GM12865 (cell line): ENCODE data around the gene LEPROT.

Source experiments
- DNase-seq: peaks from one replicate; pipeline ENCODE4 v3.0.0; 2010; ENCODE audit warnings: low read depth
- H3K4me3 ChIP-seq: 2 replicates; pipeline ENCODE4 v1.5.1; 2011; ENCODE audit warnings: mild to moderate bottlenecking, low read depth, low read length, control low read depth
- TF ChIP-seq, protein P1 (sequence below): IDR thresholded peaks from 2 replicates; pipeline ENCODE4 v1.5.1; 2011; ENCODE audit warnings: low read length, control low read depth, low read depth, inconsistent platforms; ENCODE audit not compliant: insufficient read depth; ENCODE audit errors: missing control alignments

The LEPROT gene

DNA sequence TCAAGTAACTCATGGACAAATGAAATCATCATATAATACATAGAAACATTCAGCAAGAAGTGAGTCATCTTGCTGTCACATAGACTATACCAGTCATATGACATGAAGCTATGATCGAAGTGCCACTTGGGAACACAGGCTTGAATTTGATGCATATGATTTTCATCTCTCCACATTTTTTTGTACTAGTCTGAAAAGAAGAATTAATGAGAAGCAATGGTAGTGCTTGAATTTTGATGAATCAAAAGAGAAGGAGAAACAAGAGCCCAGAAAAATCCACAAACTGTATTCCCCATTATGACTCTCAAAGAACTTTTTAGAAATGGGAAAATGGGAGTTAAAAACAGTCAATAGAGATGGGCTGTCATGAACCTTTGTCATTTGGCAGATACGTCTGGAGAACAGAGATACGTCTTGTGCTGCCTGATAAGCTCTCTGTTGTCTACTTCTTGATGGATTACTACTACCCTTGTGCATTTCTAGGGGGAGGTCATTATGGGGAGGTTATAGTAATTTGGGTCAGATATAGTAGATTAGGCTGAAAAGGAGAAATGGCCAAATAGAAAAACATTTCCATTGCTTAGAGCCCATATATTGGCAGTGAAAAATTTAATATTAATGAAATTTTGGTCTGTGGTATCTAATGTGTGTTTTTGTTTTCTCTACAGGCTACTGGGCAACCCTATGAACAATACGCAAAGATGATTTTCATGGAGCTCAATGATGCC is 8.0 kb upstream of the LEPROT start:
- TF ChIP-seq, protein P1, sequence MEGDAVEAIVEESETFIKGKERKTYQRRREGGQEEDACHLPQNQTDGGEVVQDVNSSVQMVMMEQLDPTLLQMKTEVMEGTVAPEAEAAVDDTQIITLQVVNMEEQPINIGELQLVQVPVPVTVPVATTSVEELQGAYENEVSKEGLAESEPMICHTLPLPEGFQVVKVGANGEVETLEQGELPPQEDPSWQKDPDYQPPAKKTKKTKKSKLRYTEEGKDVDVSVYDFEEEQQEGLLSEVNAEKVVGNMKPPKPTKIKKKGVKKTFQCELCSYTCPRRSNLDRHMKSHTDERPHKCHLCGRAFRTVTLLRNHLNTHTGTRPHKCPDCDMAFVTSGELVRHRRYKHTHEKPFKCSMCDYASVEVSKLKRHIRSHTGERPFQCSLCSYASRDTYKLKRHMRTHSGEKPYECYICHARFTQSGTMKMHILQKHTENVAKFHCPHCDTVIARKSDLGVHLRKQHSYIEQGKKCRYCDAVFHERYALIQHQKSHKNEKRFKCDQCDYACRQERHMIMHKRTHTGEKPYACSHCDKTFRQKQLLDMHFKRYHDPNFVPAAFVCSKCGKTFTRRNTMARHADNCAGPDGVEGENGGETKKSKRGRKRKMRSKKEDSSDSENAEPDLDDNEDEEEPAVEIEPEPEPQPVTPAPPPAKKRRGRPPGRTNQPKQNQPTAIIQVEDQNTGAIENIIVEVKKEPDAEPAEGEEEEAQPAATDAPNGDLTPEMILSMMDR = no peak
- DNase-seq = no peak
- H3K4me3 ChIP-seq = no peak overlapping the region

GRCh38 chr1:65412984-65413375 is 7.5 kb upstream of the LEPROT start:
- DNase-seq = no peak
- TF ChIP-seq, protein P1 = no peak
- H3K4me3 ChIP-seq = no peak overlapping the region

GRCh38 chr1:65414538-65414937 is 5.9 kb upstream of the LEPROT start:
- no peak overlapping the region for H3K4me3 ChIP-seq
- TF ChIP-seq, protein P1 = no peak
- no peak for DNase-seq

GRCh38 chr1:65416767-65417166 is 3.7 kb upstream of the LEPROT start:
- H3K4me3 ChIP-seq = no peak overlapping the region
- no peak for DNase-seq
- TF ChIP-seq, protein P1 = no peak

DNA sequence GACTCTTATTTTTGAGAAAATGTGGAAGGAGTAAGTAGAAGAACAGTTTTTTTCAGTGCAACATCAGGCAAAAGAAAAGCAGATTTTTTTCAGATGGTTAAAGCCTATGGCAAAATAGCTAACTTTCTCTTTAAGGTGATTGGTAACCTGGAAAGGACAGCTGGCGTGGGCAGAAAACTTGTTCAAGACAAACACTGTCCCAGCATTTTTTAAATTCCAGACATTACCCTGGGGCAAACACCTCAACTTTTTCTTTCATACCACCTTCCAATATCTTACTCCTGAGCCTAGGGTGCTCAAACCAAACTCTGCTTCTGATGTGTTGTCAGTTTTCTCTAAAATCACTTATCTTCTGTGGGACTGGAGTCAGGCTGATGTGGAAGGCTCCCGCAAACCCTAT is 2.7 kb upstream of the LEPROT start:
- TF ChIP-seq, protein P1 = no peak
- H3K4me3 ChIP-seq = no peak overlapping the region
- no peak for DNase-seq

DNA sequence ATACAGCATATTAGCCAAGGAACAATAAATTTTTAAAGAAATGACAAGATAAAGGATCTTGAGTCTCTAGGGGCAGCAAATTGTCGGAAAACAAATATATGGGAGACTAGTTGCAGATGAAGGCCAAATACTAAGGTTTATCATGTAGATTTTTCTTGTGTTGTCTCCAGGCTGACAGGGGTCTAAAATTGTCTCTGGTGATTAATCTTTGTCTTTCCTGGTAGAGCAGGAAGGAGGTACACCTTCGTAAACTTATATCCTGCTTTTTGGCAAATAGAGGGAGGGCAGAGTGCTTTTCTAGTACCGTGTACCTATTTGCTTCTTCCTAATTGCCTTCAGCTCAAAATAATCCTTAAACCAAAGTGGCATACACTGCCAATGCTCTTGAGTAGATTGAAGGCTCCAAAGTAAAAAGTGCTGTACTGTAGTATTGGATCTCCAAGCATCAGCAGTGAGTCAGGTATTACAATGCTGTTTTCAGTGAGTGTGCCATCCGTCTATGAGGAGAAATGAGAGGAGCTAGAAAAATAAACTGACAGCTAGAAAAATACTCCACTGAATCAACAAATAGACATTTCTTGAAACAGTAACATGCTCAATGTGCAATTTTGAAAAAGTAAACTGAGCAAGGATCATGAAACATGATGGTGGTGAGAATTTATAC is 1.8 kb upstream of the LEPROT start:
- no peak overlapping the region for H3K4me3 ChIP-seq
- TF ChIP-seq, protein P1 = no peak
- DNase-seq = no peak
